ENCODE measurements around the gene STPG1.
A peak's percentile ranks its signal among the peaks of the same experiment; 100 is the strongest.

STPG1 gene

DNA sequence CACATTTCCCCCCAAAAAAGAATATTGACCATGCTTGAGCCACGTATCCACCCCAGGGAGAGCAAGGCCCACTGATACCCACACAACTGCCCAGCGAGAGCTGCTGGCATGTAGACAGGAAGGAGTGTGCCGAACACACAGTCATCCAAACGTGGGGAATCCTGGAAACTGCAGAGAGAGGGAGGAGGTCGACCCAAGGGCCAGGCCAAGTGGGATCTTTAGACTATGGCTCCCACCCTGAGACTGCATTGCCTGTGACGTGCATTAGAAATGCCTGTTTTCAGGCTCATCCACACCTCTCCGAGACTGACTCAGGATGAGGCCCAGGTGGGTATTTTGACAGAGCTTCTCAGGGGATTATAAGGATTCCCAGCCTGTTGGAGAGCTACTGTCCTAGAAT is 27.9 kb upstream of the STPG1 start:
- no peak for TF ChIP-seq CTCF (conservative IDR thresholded peaks at IDR 0.05; ENCODE audit: low read depth, low read length)
- no peak for DNase-seq (ENCODE audit: low read depth)
- no peak overlapping the region for H3K4me3 ChIP-seq (ENCODE audit: low read depth, low read length)

DNA sequence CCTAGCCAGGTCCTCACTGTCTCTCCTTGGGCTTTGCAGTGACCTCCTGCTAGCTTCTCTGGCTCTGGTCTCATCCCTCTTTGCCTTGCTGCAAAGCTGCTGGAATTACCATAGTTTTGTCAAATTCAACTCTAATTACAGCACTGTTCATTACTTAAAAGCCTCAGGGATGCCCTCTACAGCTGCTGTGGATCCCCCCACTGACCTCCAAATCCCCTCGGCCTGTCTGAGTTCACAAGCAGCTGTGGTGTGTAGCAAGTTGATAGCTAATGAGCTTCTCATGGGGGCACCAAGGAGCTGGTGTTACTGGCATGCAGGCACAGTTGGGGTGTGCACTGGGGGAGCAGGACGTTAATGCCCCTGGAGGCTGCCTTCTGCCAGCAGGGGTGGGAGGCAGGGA is 26.9 kb upstream of the STPG1 start:
- no peak for TF ChIP-seq CTCF (conservative IDR thresholded peaks at IDR 0.05; ENCODE audit: low read depth, low read length)
- DNase-seq (ENCODE audit: low read depth): no peak

DNA sequence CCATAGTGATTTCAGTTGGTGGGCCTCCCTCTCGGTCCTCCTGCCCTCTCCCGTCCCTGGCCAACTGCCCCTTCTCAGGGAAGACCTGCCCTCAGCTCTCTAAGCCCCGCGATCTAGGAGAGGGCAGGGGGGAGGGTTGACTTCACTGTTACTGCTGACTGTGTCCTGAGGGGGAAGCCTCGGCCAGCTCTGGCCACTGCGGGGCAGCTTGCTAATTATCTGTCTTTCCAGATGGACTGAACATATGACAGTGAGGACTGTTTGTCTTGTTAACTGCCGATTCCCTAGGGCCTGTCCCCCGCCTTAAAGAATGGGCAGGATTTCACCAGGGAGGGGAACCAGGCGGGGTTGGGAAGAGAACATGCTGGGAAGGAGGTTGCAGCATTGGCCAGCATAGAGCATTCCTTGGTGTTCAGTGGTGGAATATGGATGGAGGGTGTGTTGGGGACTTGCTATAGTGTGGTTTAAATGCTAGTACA is 24.9 kb upstream of the STPG1 start:
- DNase-seq (ENCODE audit: low read depth): peak; percentile 45
- TF ChIP-seq CTCF (conservative IDR thresholded peaks at IDR 0.05; ENCODE audit: low read depth, low read length): no peak
- H3K4me3 ChIP-seq (ENCODE audit: low read depth, low read length): no peak overlapping the region

More for the DNA sequence above, 26.9 kb upstream of the STPG1 start:
- no peak overlapping the region for H3K4me3 ChIP-seq (ENCODE audit: low read depth, low read length)

- DNase-seq (ENCODE audit: low read depth): peak; percentile 27
- no peak overlapping the region for H3K4me3 ChIP-seq (ENCODE audit: low read depth, low read length)
- TF ChIP-seq CTCF (conservative IDR thresholded peaks at IDR 0.05; ENCODE audit: low read depth, low read length): no peak
These were observed 24.2 kb upstream of the STPG1 start for GRCh38 chr1:24437631-24438396.

DNA sequence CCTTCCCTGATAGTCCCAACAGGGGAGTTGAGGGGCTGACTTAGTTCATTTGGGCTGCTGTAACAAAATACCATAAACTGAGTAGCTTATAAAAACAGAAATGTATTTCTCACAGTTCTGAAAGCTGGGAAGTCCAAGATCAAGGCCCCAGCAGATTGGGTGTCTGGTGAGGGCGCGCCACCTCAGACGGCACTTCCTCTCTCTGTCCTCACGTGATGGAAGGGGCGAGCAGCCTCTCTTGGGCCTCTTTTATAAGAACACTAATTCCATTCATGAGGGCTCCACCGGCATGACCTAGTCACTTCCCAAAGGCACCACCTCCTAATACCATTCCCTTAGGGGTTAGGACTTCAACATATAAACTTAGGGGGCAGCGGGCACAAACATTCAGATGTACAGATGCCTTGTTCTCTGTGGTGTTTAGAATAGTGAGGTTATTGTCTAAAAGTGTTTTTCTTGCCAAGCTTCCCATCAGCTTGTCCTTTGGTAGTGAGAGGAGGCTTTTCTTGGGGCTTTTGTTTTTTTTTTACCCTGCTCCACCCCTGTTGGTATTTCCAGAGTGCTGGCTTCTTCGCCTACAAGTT is 22.3 kb upstream of the STPG1 start:
- H3K4me3 ChIP-seq (ENCODE audit: low read depth, low read length): no peak overlapping the region
- no peak for TF ChIP-seq CTCF (conservative IDR thresholded peaks at IDR 0.05; ENCODE audit: low read depth, low read length)
- no peak for DNase-seq (ENCODE audit: low read depth)

GRCh38 chr1:24427545-24427862 is 13.9 kb upstream of the STPG1 start:
- DNase-seq (ENCODE audit: low read depth): no peak
- no peak for TF ChIP-seq CTCF (conservative IDR thresholded peaks at IDR 0.05; ENCODE audit: low read depth, low read length)
- H3K4me3 ChIP-seq (ENCODE audit: low read depth, low read length): no peak overlapping the region
